Esophagus muscularis mucosa (tissue), 3 donors: ENCODE data around the gene CACNA2D3.

Source experiments
- POLR2A ChIP-seq: fragments of 450-650 bp; IDR thresholded peaks from one replicate; pipeline ENCODE4 v1.6.1; 2017; ENCODE audit warnings: antibody characterized with exemption, moderate library complexity, mild to moderate bottlenecking, low read depth
- POLR2AphosphoS5 ChIP-seq, 2 donors: sonication (generic); formaldehyde crosslinking; IDR thresholded peaks; one replicate each; pipeline ENCODE4 v1.6.1; 2017; ENCODE audit warnings: antibody characterized with exemption in 2 of 2
- TF ChIP-seq, protein P1 (sequence below), 3 experiments: fragments of 200-600 bp in 2 of 3; fragments of 450-650 bp in 1 of 3; sonication (generic) in 2 of 3; IDR thresholded peaks; one replicate each; pipeline ENCODE4 v1.5.1; 2017 to 2019; ENCODE audit warnings: antibody characterized with exemption in 3 of 3, mild to moderate bottlenecking in 2 of 3, moderate library complexity in 1 of 3

DNA sequence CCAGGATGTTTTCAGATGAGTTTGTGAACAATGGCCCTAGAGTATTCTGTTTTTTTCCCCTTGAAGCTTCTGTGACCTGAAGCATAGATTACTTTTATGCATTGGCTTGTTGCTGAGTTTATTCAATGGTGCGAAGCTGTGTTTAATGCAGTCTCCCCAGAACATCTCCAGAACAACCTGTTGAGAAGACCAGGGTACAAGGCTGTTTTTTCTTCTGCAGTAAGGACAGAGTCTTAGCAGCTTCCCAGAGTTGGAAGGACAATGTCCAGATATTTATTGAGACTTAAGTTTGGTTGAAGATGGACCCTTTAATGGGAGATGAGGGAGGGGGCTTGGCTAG, 509.9 kb downstream of the CACNA2D3 start:
- TF ChIP-seq POLR2A (no peak), POLR2AphosphoS5 (IDR thresholded peaks at IDR 0.05) (no peak)
- TF ChIP-seq, protein P1, sequence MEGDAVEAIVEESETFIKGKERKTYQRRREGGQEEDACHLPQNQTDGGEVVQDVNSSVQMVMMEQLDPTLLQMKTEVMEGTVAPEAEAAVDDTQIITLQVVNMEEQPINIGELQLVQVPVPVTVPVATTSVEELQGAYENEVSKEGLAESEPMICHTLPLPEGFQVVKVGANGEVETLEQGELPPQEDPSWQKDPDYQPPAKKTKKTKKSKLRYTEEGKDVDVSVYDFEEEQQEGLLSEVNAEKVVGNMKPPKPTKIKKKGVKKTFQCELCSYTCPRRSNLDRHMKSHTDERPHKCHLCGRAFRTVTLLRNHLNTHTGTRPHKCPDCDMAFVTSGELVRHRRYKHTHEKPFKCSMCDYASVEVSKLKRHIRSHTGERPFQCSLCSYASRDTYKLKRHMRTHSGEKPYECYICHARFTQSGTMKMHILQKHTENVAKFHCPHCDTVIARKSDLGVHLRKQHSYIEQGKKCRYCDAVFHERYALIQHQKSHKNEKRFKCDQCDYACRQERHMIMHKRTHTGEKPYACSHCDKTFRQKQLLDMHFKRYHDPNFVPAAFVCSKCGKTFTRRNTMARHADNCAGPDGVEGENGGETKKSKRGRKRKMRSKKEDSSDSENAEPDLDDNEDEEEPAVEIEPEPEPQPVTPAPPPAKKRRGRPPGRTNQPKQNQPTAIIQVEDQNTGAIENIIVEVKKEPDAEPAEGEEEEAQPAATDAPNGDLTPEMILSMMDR (IDR thresholded peaks at IDR 0.05), result no peak
